SU-DHL-6 (cell line): ENCODE data around the gene FANCI.

Experiments used
- H2AFZ ChIP-seq: fragments of 200-600 bp; sonication (generic); 2 replicates; pipeline ENCODE4 v1.6.1; 2014; ENCODE audit warnings: low read depth, mild to moderate bottlenecking, moderate library complexity, mixed read lengths, antibody characterized with exemption, low read length; ENCODE audit not compliant: severe bottlenecking
- H3F3A ChIP-seq: fragments of 200-600 bp; shearing (Covaris generic); 2 replicates; pipeline ENCODE4 v1.6.0; 2016; ENCODE audit warnings: antibody characterized with exemption, mild to moderate bottlenecking; ENCODE audit not compliant: insufficient read depth
- H3K27ac ChIP-seq: fragments of 200-600 bp; sonication (generic); 2 replicates; pipeline ENCODE4 v1.5.1; 2016; ENCODE audit warnings: low read depth, mild to moderate bottlenecking, low read length, moderate library complexity, mixed read lengths
- H3K27me3 ChIP-seq: fragments of 200-600 bp; sonication (generic), shearing (Covaris generic); 2 replicates; pipeline ENCODE4 v1.6.0; 2014; ENCODE audit warnings: mild to moderate bottlenecking, low read length
- H3K36me3 ChIP-seq: fragments of 200-600 bp; sonication (generic); 2 replicates; pipeline ENCODE4 v1.6.1; 2014; ENCODE audit warnings: mild to moderate bottlenecking, low read length, mixed read lengths
- H3K4me2 ChIP-seq: fragments of 300-600, 200-600 bp; shearing (Covaris generic), sonication (generic); 2 replicates; pipeline ENCODE4 v1.6.0; 2014; ENCODE audit warnings: low read length, low read depth, mild to moderate bottlenecking; ENCODE audit not compliant: poor library complexity, severe bottlenecking
- H3K4me3 ChIP-seq: fragments of 200-600 bp; sonication (generic); 2 replicates; pipeline ENCODE4 v1.5.1; 2014; ENCODE audit warnings: antibody characterized with exemption, low read length, mild to moderate bottlenecking, mixed read lengths; ENCODE audit not compliant: insufficient read depth, poor library complexity, severe bottlenecking
- H3K79me2 ChIP-seq: fragments of 200-600 bp; sonication (generic); 2 replicates; pipeline ENCODE4 v1.6.1; 2014; ENCODE audit warnings: mild to moderate bottlenecking, low read length, moderate library complexity; ENCODE audit not compliant: insufficient read depth
- H3K9ac ChIP-seq: fragments of 200-600 bp; sonication (generic); 2 replicates; pipeline ENCODE4 v1.7.0; 2014; ENCODE audit warnings: mild to moderate bottlenecking, low read length
- H3K9me2 ChIP-seq: fragments of 200-600 bp; sonication (generic); replicated peaks from 2 replicates; pipeline ENCODE4 v1.6.1; 2014; ENCODE audit warnings: low read length; ENCODE audit not compliant: insufficient read depth
- H3K9me3 ChIP-seq: fragments of 200-600 bp; sonication (generic); 2 replicates; pipeline ENCODE4 v1.6.1; 2014; ENCODE audit warnings: low read length, mixed read lengths; ENCODE audit not compliant: insufficient read depth
- H4K20me1 ChIP-seq: fragments of 200-600 bp; sonication (generic); 2 replicates; pipeline ENCODE4 v1.6.1; 2014; ENCODE audit warnings: low read depth, mild to moderate bottlenecking, antibody characterized with exemption, low read length, moderate library complexity, mixed read lengths
- CTCF ChIP-seq: fragments of 200-600 bp; sonication (generic); IDR thresholded peaks from one replicate; pipeline ENCODE4 v1.5.1; 2017; ENCODE audit warnings: antibody characterized with exemption, mild to moderate bottlenecking, low read length, moderate library complexity; ENCODE audit not compliant: insufficient read depth, poor library complexity, severe bottlenecking
- EZH2phosphoT487 ChIP-seq: fragments of 200-600 bp; sonication (generic), shearing (Covaris generic); conservative IDR thresholded peaks from 2 replicates; pipeline ENCODE4 v1.6.1; 2018; ENCODE audit warnings: mild to moderate bottlenecking, antibody characterized with exemption, low read length, moderate library complexity, mixed read lengths

The FANCI gene

DNA sequence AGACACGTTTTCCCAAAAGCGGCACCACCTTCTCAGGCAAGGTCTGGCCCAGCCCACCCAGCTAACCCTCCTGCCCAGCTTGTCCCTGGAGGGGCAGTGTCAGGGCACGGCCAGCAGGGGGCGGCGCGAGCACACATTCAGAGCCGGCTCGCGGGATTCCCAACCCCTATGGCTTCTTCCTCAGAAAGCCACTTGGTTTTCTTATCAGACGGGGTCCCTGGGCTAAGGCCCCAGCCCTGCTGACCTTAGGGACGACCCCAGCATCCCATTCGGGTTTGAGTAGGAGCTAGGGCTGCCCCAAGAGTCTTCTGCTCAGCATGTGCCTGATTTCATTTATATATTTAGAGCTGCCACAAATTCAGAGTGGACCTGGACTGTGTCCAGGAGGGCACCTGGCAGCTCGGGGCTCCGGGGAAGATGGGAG is 36.9 kb upstream of the FANCI start:
- Histone ChIP-seq H3K4me2 (peak overlapping the region; percentile 36), H2AFZ (peak overlapping the region; percentile 35)

GRCh38 chr15:89208256-89208655 is 35.5 kb upstream of the FANCI start:
- Histone ChIP-seq H3K9me3 (no peaks in the 10 kb centered on the region), H2AFZ (no peak overlapping the region), H3K36me3 (no peaks in the 10 kb centered on the region), H4K20me1 (no peaks in the 10 kb centered on the region), H3K9ac (no peak overlapping the region), H3F3A (no peaks in the 10 kb centered on the region), H3K27ac (no peak overlapping the region), H3K27me3 (no peaks in the 10 kb centered on the region), H3K4me3 (no peak overlapping the region), H3K79me2 (no peaks in the 10 kb centered on the region), H3K4me2 (no peak overlapping the region), H3K9me2 (no peaks in the 10 kb centered on the region)
- TF ChIP-seq EZH2phosphoT487 = no peak
- no peak for TF ChIP-seq CTCF

More for the DNA sequence above, 36.9 kb upstream of the FANCI start:
- Histone ChIP-seq H3K27me3 (no peaks in the 10 kb centered on the region), H3F3A (no peaks in the 10 kb centered on the region), H3K9ac (no peak overlapping the region), H3K9me2 (no peaks in the 10 kb centered on the region), H3K36me3 (no peaks in the 10 kb centered on the region), H4K20me1 (no peaks in the 10 kb centered on the region), H3K27ac (no peak overlapping the region), H3K9me3 (no peaks in the 10 kb centered on the region), H3K79me2 (no peaks in the 10 kb centered on the region), H3K4me3 (no peak overlapping the region)
- TF ChIP-seq EZH2phosphoT487 (no peak), CTCF (peak; percentile 95)

GRCh38 chr15:89209057-89209456 is 34.7 kb upstream of the FANCI start:
- no peaks in the 10 kb centered on the region for H4K20me1 ChIP-seq
- no peak overlapping the region for H2AFZ ChIP-seq
- no peaks in the 10 kb centered on the region for H3K36me3 ChIP-seq
- H3K9me2 ChIP-seq = no peaks in the 10 kb centered on the region
- H3K9me3 ChIP-seq = no peaks in the 10 kb centered on the region
- H3K27ac ChIP-seq = no peak overlapping the region
- H3K9ac ChIP-seq = no peak overlapping the region
- no peaks in the 10 kb centered on the region for H3K27me3 ChIP-seq
- H3K4me3 ChIP-seq = no peak overlapping the region
- H3F3A ChIP-seq = no peaks in the 10 kb centered on the region
- H3K79me2 ChIP-seq = no peaks in the 10 kb centered on the region
- H3K4me2 ChIP-seq = no peak overlapping the region
- TF ChIP-seq CTCF = no peak

DNA sequence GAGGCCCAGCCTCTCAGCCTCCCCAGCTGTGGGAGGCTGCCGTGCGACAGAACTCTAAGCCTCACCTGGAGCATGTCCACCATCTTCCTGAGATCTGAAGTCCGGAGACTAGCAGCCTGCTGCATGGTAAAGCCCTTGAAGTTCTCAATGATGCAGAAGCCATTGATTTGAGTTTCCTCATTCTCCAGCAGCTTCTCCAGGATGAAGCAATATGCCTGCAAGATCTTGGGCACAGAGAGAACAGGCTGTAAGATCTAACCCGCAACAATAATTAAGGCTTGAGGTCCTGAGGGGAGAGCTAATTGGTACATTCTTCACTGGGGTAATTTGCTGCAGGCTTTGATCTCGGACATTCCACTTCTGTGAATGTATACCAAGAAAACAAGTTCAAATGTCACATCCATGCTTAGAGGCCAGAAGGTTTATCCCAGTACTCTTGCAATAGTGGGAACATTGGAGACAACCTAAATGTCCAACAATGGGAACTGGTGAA is 32.1 kb upstream of the FANCI start:
- TF ChIP-seq CTCF = no peak
- no peak for TF ChIP-seq EZH2phosphoT487
- Histone ChIP-seq H3K79me2 (no peaks in the 10 kb centered on the region), H3K9ac (no peak overlapping the region), H4K20me1 (no peaks in the 10 kb centered on the region), H3K9me3 (no peaks in the 10 kb centered on the region), H3K9me2 (no peaks in the 10 kb centered on the region), H2AFZ (no peak overlapping the region), H3K4me2 (no peak overlapping the region), H3K27ac (no peak overlapping the region), H3K4me3 (no peak overlapping the region), H3K27me3 (no peaks in the 10 kb centered on the region), H3K36me3 (no peaks in the 10 kb centered on the region), H3F3A (no peaks in the 10 kb centered on the region)
